ENCODE measurements around the gene CFAP74.

GRCh38 chr1:2045468-2046173 is 42.0 kb upstream of the CFAP74 start:
- TF ChIP-seq POLR2AphosphoS5 (IDR thresholded peaks at IDR 0.05; ENCODE audit: low read depth, low read length) (no peak), TAF1 (IDR thresholded peaks at IDR 0.05; ENCODE audit: borderline replicate concordance, low read depth, low read length) (no peak)

Data from GM12892 (cell line).